Effector memory CD4-positive, alpha-beta T cell (primary cell): ENCODE measurements around the gene ZC3HAV1.

Experiments used
- DNase-seq, 3 donors: peaks; one replicate each; pipeline ENCODE4 v3.0.0-alpha.2; 2020
- H3K27ac ChIP-seq: 2 replicates; pipeline ENCODE4 v1.7.0; 2013; ENCODE audit warnings: mild to moderate bottlenecking, low read length, moderate library complexity; ENCODE audit not compliant: insufficient read depth, poor library complexity, severe bottlenecking
- H3K27me3 ChIP-seq: replicated peaks from 2 replicates; pipeline ENCODE4 v1.7.0; 2013; ENCODE audit warnings: mild to moderate bottlenecking, low read length; ENCODE audit not compliant: insufficient read depth, control insufficient read depth, poor library complexity, severe bottlenecking
- H3K36me3 ChIP-seq: 2 replicates; pipeline ENCODE4 v1.7.0; 2013; ENCODE audit warnings: mild to moderate bottlenecking, low read length, moderate library complexity; ENCODE audit not compliant: control insufficient read depth, insufficient read depth
- H3K4me1 ChIP-seq: 2 replicates; pipeline ENCODE4 v1.7.0; 2013; ENCODE audit warnings: low read length, mild to moderate bottlenecking; ENCODE audit not compliant: control insufficient read depth, insufficient read depth, poor library complexity, severe bottlenecking
- H3K4me3 ChIP-seq: 2 replicates; pipeline ENCODE4 v1.7.0; 2013; ENCODE audit warnings: low read length, low read depth, mild to moderate bottlenecking; ENCODE audit not compliant: insufficient read depth, poor library complexity, severe bottlenecking
- H3K9me3 ChIP-seq: 2 replicates; pipeline ENCODE4 v1.7.0; 2013; ENCODE audit warnings: mild to moderate bottlenecking, low read length, moderate library complexity; ENCODE audit not compliant: control insufficient read depth

ZC3HAV1 gene

GRCh38 chr7:139075871-139076686, 33.4 kb downstream of the ZC3HAV1 start:
- H3K27ac ChIP-seq, result no peak overlapping the region
- peaks cover 91% of the 10 kb centered on the region for H3K36me3 ChIP-seq
- no peaks in the 10 kb centered on the region for H3K9me3 ChIP-seq
- peaks cover 35% of the 10 kb centered on the region for H3K4me1 ChIP-seq
- no peak for DNase-seq
- no peak overlapping the region for H3K4me3 ChIP-seq
- H3K27me3 ChIP-seq, result no peaks in the 10 kb centered on the region

GRCh38 chr7:139075031-139075652, 34.4 kb downstream of the ZC3HAV1 start:
- peak; percentile 51 to 65 (median 57) for DNase-seq
- Histone ChIP-seq H3K27ac (peak overlapping the region; percentile 59), H3K4me1 (peaks cover 28% of the 10 kb centered on the region), H3K9me3 (no peaks in the 10 kb centered on the region), H3K4me3 (no peak overlapping the region), H3K27me3 (no peaks in the 10 kb centered on the region), H3K36me3 (peaks cover 87% of the 10 kb centered on the region)

- H3K27ac ChIP-seq, result peak overlapping the region; percentile 53
- no peaks in the 10 kb centered on the region for H3K27me3 ChIP-seq
- H3K9me3 ChIP-seq, result no peaks in the 10 kb centered on the region
- peaks cover 20% of the 10 kb centered on the region for H3K4me1 ChIP-seq
- no peak for DNase-seq
- no peak overlapping the region for H3K4me3 ChIP-seq
- H3K36me3 ChIP-seq, result peaks cover 84% of the 10 kb centered on the region
Measured at GRCh38 chr7:139072796-139073195, 36.7 kb downstream of the ZC3HAV1 start.

GRCh38 chr7:139071680-139072079, 37.8 kb downstream of the ZC3HAV1 start:
- Histone ChIP-seq H3K9me3 (no peaks in the 10 kb centered on the region), H3K4me3 (no peak overlapping the region), H3K36me3 (peaks cover 84% of the 10 kb centered on the region), H3K4me1 (peaks cover 20% of the 10 kb centered on the region), H3K27ac (no peak overlapping the region), H3K27me3 (no peaks in the 10 kb centered on the region)
- DNase-seq, result no peak

- no peak for DNase-seq
- H3K27me3 ChIP-seq, result no peaks in the 10 kb centered on the region
- no peak overlapping the region for H3K27ac ChIP-seq
- H3K36me3 ChIP-seq, result peaks cover 90% of the 10 kb centered on the region
- H3K9me3 ChIP-seq, result no peaks in the 10 kb centered on the region
- H3K4me1 ChIP-seq, result peaks cover 16% of the 10 kb centered on the region
- no peak overlapping the region for H3K4me3 ChIP-seq
Measured at GRCh38 chr7:139068544-139069399, 40.7 kb downstream of the ZC3HAV1 start.

- Histone ChIP-seq H3K27me3 (no peaks in the 10 kb centered on the region), H3K36me3 (peaks cover 88% of the 10 kb centered on the region), H3K4me1 (peaks cover 7% of the 10 kb centered on the region), H3K9me3 (no peaks in the 10 kb centered on the region), H3K4me3 (no peak overlapping the region), H3K27ac (no peak overlapping the region)
- no peak for DNase-seq
Measured at GRCh38 chr7:139066315-139066714, 43.2 kb downstream of the ZC3HAV1 start.

- Histone ChIP-seq H3K4me1 (peaks cover 3% of the 10 kb centered on the region), H3K36me3 (peaks cover 90% of the 10 kb centered on the region), H3K9me3 (no peaks in the 10 kb centered on the region)
Measured at GRCh38 chr7:139065323-139065722, 44.2 kb downstream of the ZC3HAV1 start.

GRCh38 chr7:139061416-139061815, 48.1 kb downstream of the ZC3HAV1 start:
- Histone ChIP-seq H3K9me3 (no peaks in the 10 kb centered on the region), H3K27ac (no peak overlapping the region), H3K4me3 (no peak overlapping the region), H3K4me1 (no peaks in the 10 kb centered on the region), H3K36me3 (peaks cover 89% of the 10 kb centered on the region), H3K27me3 (no peaks in the 10 kb centered on the region)
- no peak for DNase-seq

More at GRCh38 chr7:139065323-139065722, 44.2 kb downstream of the ZC3HAV1 start:
- Histone ChIP-seq H3K27me3 (no peaks in the 10 kb centered on the region), H3K27ac (no peak overlapping the region), H3K4me3 (no peak overlapping the region)
- no peak for DNase-seq

- Histone ChIP-seq H3K4me3 (no peak overlapping the region), H3K27me3 (no peaks in the 10 kb centered on the region), H3K36me3 (peaks cover 88% of the 10 kb centered on the region), H3K9me3 (no peaks in the 10 kb centered on the region), H3K4me1 (no peaks in the 10 kb centered on the region), H3K27ac (no peak overlapping the region)
- DNase-seq, result no peak
Measured at GRCh38 chr7:139060695-139061237, 48.8 kb downstream of the ZC3HAV1 start.
